Measurements from ENCODE around the gene CD247. TPM values are rescaled to one million over a fixed set of nuclear protein-coding genes. Genes with fewer than 3 reads are reported as not detected.

CD247 gene
- total and polyA plus RNA-seq, 3 donors from 2014 or later: 0.47 to 2.5 (median 1.1) TPM

- WGBS, 2 donors: 89% methylated on average over 8 of the region's 8 CpGs
- intact Hi-C loops (cut with DNase I; ENCODE audit: low total_unique reads): no loop called here
- no peaks in the 10 kb centered on the region for H3K27me3 ChIP-seq
- TF ChIP-seq POLR2A (IDR thresholded peaks at IDR 0.05) (no peak), CTCF (IDR thresholded peaks at IDR 0.05) (no peak)
- DNase-seq: no peak
- H3K9me3 ChIP-seq: no peaks in the 10 kb centered on the region
- H3K27ac ChIP-seq: no peak overlapping the region
- no peaks in the 10 kb centered on the region for H3K36me3 ChIP-seq (ENCODE audit: low read depth, missing control alignments)
- no peak overlapping the region for H3K4me3 ChIP-seq
- H3K4me1 ChIP-seq: no peaks in the 10 kb centered on the region
Measured at GRCh38 chr1:167509587-167509986, 8.7 kb downstream of the CD247 start.

GRCh38 chr1:167507719-167508118, 10.6 kb downstream of the CD247 start:
- 79 to 81% methylated on average over 3 of the region's 3 CpGs for WGBS, 2 donors
- H3K4me1 ChIP-seq: no peaks in the 10 kb centered on the region
- no peaks in the 10 kb centered on the region for H3K36me3 ChIP-seq (ENCODE audit: low read depth, missing control alignments)
- DNase-seq: no peak
- H3K4me3 ChIP-seq: no peak overlapping the region
- intact Hi-C loops (cut with DNase I; ENCODE audit: low total_unique reads): no loop called here
- H3K27ac ChIP-seq: no peak overlapping the region
- H3K9me3 ChIP-seq: no peaks in the 10 kb centered on the region
- TF ChIP-seq CTCF (IDR thresholded peaks at IDR 0.05) (no peak), POLR2A (IDR thresholded peaks at IDR 0.05) (no peak)
- H3K27me3 ChIP-seq: no peaks in the 10 kb centered on the region

GRCh38 chr1:167504467-167504827, 13.9 kb downstream of the CD247 start:
- Histone ChIP-seq H3K9me3 (no peaks in the 10 kb centered on the region), H3K36me3 (ENCODE audit: low read depth, missing control alignments) (no peaks in the 10 kb centered on the region), H3K27ac (no peak overlapping the region), H3K4me1 (no peaks in the 10 kb centered on the region), H3K27me3 (no peaks in the 10 kb centered on the region), H3K4me3 (no peak overlapping the region)
- intact Hi-C loops (cut with DNase I; ENCODE audit: low total_unique reads): no loop called here
- no peak for DNase-seq
- WGBS, 2 donors: 81 to 96% methylated on average over 3 of the region's 3 CpGs
- TF ChIP-seq POLR2A (IDR thresholded peaks at IDR 0.05): no peak

- intact Hi-C loops (cut with DNase I; ENCODE audit: low total_unique reads): no loop called here
- 84 to 87% methylated on average over 14 of the region's 14 CpGs for WGBS, 2 donors
Measured at GRCh38 chr1:167503626-167504466, 14.5 kb downstream of the CD247 start.

More at GRCh38 chr1:167503626-167504466, 14.5 kb downstream of the CD247 start:
- H3K4me3 ChIP-seq: no peak overlapping the region
- H3K27ac ChIP-seq: no peak overlapping the region
- H3K36me3 ChIP-seq (ENCODE audit: low read depth, missing control alignments): no peaks in the 10 kb centered on the region
- H3K4me1 ChIP-seq: no peaks in the 10 kb centered on the region
- TF ChIP-seq CTCF (IDR thresholded peaks at IDR 0.05) (no peak), POLR2A (IDR thresholded peaks at IDR 0.05) (no peak)
- no peaks in the 10 kb centered on the region for H3K9me3 ChIP-seq
- no peak for DNase-seq
- H3K27me3 ChIP-seq: no peaks in the 10 kb centered on the region

Measured in testis (tissue), 3 donors.